K562 (cell line): ENCODE measurements around the gene HS3ST3A1. TPM values are rescaled to one million over a fixed set of nuclear protein-coding genes. Genes with fewer than 3 reads are reported as not detected.

Source experiments
- ATF3 ChIP-seq, 2 experiments: fragments of 450-650 bp in 1 of 2; sonication (generic) in 1 of 2; formaldehyde crosslinking in 1 of 2; IDR thresholded peaks in 1 of 2; conservative IDR thresholded peaks in 1 of 2; 2 replicates each; pipeline versions ENCODE4 v1.6.1 to v1.8.1; 2016 to 2023; ENCODE audit warnings: mild to moderate bottlenecking in 2 of 2, moderate library complexity in 2 of 2, inconsistent platforms in 1 of 2, missing genetic modification reagents in 1 of 2
- CCAR2 ChIP-seq: fragments of 200-400 bp; formaldehyde crosslinking; IDR thresholded peaks from 2 replicates; pipeline ENCODE4 v1.6.1; 2017; ENCODE audit warnings: mild to moderate bottlenecking, low read depth, low read length
- ELK3 ChIP-seq: fragments of 450-650 bp; formaldehyde crosslinking; IDR thresholded peaks from 2 replicates; pipeline ENCODE4 v1.4.0; 2020; ENCODE audit warnings: mild to moderate bottlenecking
- IRF1 ChIP-seq: sonication (generic); formaldehyde crosslinking; IDR thresholded peaks from 2 replicates; pipeline ENCODE4 v1.8.0; 2022; ENCODE audit warnings: missing genetic modification reagents, mild to moderate bottlenecking, borderline replicate concordance
- LCOR ChIP-seq: sonication (generic); formaldehyde crosslinking; IDR thresholded peaks from 2 replicates; pipeline ENCODE4 v1.8.0; 2022; ENCODE audit warnings: mild to moderate bottlenecking, missing genetic modification reagents
- MCM2 ChIP-seq: fragments of 450-650 bp; IDR thresholded peaks from 2 replicates; pipeline ENCODE4 v1.6.1; 2017; ENCODE audit warnings: low read depth, mild to moderate bottlenecking
- MIER1 ChIP-seq: fragments of 450-650 bp; IDR thresholded peaks from 2 replicates; pipeline ENCODE4 v1.6.1; 2016; ENCODE audit warnings: antibody characterized with exemption, mild to moderate bottlenecking, low read depth
- NCOR1 ChIP-seq: fragments of 450-650 bp; IDR thresholded peaks from 2 replicates; pipeline ENCODE4 v1.6.1; 2016; ENCODE audit warnings: mild to moderate bottlenecking, moderate library complexity
- NFRKB ChIP-seq: fragments of 450-650 bp; IDR thresholded peaks from 2 replicates; pipeline ENCODE4 v1.6.1; 2016; ENCODE audit warnings: low read depth
- PATZ1 ChIP-seq: fragments of 250-450 bp; sonication (Bioruptor Pico); IDR thresholded peaks from 2 replicates; pipeline ENCODE4 v1.5.0; 2020; ENCODE audit warnings: mild to moderate bottlenecking, borderline replicate concordance
- RBM22 ChIP-seq: fragments of 200-400 bp; formaldehyde crosslinking; IDR thresholded peaks from 2 replicates; pipeline ENCODE4 v1.6.1; 2018; ENCODE audit warnings: low read length, low read depth; ENCODE audit not compliant: poor library complexity, severe bottlenecking
- TAF9B ChIP-seq: fragments of 450-650 bp; IDR thresholded peaks from 2 replicates; pipeline ENCODE4 v1.6.1; 2018; ENCODE audit warnings: mild to moderate bottlenecking; ENCODE audit not compliant: partially characterized antibody
- ZNF583 ChIP-seq: fragments of 250-450 bp; sonication (Bioruptor Pico); IDR thresholded peaks from 2 replicates; pipeline ENCODE4 v1.4.0; 2020
- polyA plus RNA-seq, 8 experiments: library from polyadenylated mRNA; depleted of rRNA in 4 of 8; stranded (reverse) in 5 of 8; unstranded in 3 of 8; fragments of >200 nt; fragmentation: Nextera tagmentation in 2 of 8; fragmentation: Illumina TruSeq in 1 of 8; extraction: Ambion mirVana in 2 of 8; extraction: Trizol in 1 of 8; gene quantifications; 2 replicates each; pipeline versions ENCODE4 v1.2.1 to v1.2.3, GENCODE V29; 2011 to 2014; ENCODE audit warnings: inconsistent platforms in 1 of 8, missing spikeins in 1 of 8
- total RNA-seq, 7 experiments: library from RNA; depleted of rRNA in 6 of 7; stranded (reverse); fragments of >200 nt in 6 of 7; fragmentation: Illumina TruSeq in 2 of 7; extraction: Trizol in 2 of 7; gene quantifications; 2 replicates each; pipeline versions ENCODE4 v1.2.1 to v1.2.3, GENCODE V29; 2011 to 2021; ENCODE audit warnings: low replicate concordance in 1 of 7
- TF ChIP-seq, protein P1 (sequence below): fragments of 250-450 bp; sonication (Bioruptor Pico); IDR thresholded peaks from 2 replicates; pipeline ENCODE4 v1.8.0; 2022; ENCODE audit warnings: moderate library complexity, mild to moderate bottlenecking, inconsistent platforms
- TF ChIP-seq, protein P2 (sequence below), 2 experiments: fragments of 450-650 bp; IDR thresholded peaks; 2 replicates each; pipeline ENCODE4 v1.6.1; 2016
- TF ChIP-seq, protein P3 (sequence below): fragments of 150-350 bp; conservative IDR thresholded peaks from 2 replicates; pipeline ENCODE4 v1.6.1; 2014; ENCODE audit warnings: low read length

Gene HS3ST3A1
- total and polyA plus RNA-seq, 9 of the 15 experiments (the other 6 are each of a cell fraction or from before 2014, with no cell fraction given): 0.25 to 14.8 (median 2.3) TPM

GRCh38 chr17:13522749-13523148 is 79.0 kb downstream of the HS3ST3A1 start (continued):
- no peak for TF ChIP-seq ELK3 (CRISPR knock-in tag)
- TF ChIP-seq, protein P1, sequence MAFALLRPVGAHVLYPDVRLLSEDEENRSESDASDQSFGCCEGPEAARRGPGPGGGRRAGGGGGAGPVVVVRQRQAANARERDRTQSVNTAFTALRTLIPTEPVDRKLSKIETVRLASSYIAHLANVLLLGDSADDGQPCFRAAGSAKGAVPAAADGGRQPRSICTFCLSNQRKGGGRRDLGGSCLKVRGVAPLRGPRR (CRISPR knock-in tag): no peak
- TF ChIP-seq, protein P2, sequence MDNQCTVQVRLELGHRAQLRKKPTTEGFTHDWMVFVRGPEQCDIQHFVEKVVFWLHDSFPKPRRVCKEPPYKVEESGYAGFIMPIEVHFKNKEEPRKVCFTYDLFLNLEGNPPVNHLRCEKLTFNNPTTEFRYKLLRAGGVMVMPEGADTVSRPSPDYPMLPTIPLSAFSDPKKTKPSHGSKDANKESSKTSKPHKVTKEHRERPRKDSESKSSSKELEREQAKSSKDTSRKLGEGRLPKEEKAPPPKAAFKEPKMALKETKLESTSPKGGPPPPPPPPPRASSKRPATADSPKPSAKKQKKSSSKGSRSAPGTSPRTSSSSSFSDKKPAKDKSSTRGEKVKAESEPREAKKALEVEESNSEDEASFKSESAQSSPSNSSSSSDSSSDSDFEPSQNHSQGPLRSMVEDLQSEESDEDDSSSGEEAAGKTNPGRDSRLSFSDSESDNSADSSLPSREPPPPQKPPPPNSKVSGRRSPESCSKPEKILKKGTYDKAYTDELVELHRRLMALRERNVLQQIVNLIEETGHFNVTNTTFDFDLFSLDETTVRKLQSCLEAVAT (IDR thresholded peaks at IDR 0.05): peak in 1 of 2 experiments; percentile 51; a peak in 1 of 4 replicates
- TF ChIP-seq ATF3 (IDR thresholded peaks at IDR 0.05): no peak
- no peak for TF ChIP-seq ATF3 (CRISPR knock-in tag; conservative IDR thresholded peaks at IDR 0.05)
- TF ChIP-seq RBM22: no peak
- TF ChIP-seq, protein P3, sequence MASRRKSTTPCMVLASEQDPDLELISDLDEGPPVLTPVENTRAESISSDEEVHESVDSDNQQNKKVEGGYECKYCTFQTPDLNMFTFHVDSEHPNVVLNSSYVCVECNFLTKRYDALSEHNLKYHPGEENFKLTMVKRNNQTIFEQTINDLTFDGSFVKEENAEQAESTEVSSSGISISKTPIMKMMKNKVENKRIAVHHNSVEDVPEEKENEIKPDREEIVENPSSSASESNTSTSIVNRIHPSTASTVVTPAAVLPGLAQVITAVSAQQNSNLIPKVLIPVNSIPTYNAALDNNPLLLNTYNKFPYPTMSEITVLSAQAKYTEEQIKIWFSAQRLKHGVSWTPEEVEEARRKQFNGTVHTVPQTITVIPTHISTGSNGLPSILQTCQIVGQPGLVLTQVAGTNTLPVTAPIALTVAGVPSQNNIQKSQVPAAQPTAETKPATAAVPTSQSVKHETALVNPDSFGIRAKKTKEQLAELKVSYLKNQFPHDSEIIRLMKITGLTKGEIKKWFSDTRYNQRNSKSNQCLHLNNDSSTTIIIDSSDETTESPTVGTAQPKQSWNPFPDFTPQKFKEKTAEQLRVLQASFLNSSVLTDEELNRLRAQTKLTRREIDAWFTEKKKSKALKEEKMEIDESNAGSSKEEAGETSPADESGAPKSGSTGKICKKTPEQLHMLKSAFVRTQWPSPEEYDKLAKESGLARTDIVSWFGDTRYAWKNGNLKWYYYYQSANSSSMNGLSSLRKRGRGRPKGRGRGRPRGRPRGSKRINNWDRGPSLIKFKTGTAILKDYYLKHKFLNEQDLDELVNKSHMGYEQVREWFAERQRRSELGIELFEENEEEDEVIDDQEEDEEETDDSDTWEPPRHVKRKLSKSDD: no peak
- TF ChIP-seq MIER1: no peak
- TF ChIP-seq MCM2: no peak
- 0 out of 2 replicates have a peak, but pooled peaks have one; percentile 39 for TF ChIP-seq NCOR1
- TF ChIP-seq CCAR2: no peak
- TF ChIP-seq IRF1 (CRISPR knock-in tag): no peak
- TF ChIP-seq NFRKB: no peak; the same call in 1 of the 2 replicates
- TF ChIP-seq LCOR (CRISPR knock-in tag): no peak
- TF ChIP-seq PATZ1 (CRISPR knock-in tag): no peak
- TF ChIP-seq ZNF583 (CRISPR knock-in tag): no peak
- TF ChIP-seq TAF9B: peak; percentile 38
